Cerebellar nuclear complex (tissue), 1 donor: ENCODE measurements around the gene FLT1.

Experiments
- DNase-seq, 2 experiments: peaks; one replicate each; lab custom pipeline; 2025; lab: John Stamatoyannopoulos, UW

Gene FLT1

GRCh38 chr13:28340272-28340793 lies 154.6 kb downstream of the FLT1 start:
- no peak for DNase-seq

GRCh38 chr13:28339419-28339818 lies 155.5 kb downstream of the FLT1 start:
- no peak for DNase-seq

GRCh38 chr13:28338742-28339141 lies 156.2 kb downstream of the FLT1 start:
- no peak for DNase-seq

- no peak for DNase-seq
These were observed 156.8 kb downstream of the FLT1 start for GRCh38 chr13:28338006-28338574.

GRCh38 chr13:28337166-28338005 lies 157.5 kb downstream of the FLT1 start:
- DNase-seq: no peak

GRCh38 chr13:28336193-28336657 lies 158.7 kb downstream of the FLT1 start:
- DNase-seq: no peak

- no peak for DNase-seq
These were observed 161.6 kb downstream of the FLT1 start for GRCh38 chr13:28333204-28333881.

- DNase-seq: no peak
These were observed 165.4 kb downstream of the FLT1 start for GRCh38 chr13:28329395-28330158.

- DNase-seq: no peak
These were observed 166.7 kb downstream of the FLT1 start for GRCh38 chr13:28328271-28328607.

- DNase-seq: no peak
These were observed 167.3 kb downstream of the FLT1 start for GRCh38 chr13:28327373-28328270.

- no peak for DNase-seq
These were observed 168.9 kb downstream of the FLT1 start for GRCh38 chr13:28326056-28326455.

GRCh38 chr13:28325022-28325421 lies 169.9 kb downstream of the FLT1 start:
- no peak for DNase-seq

- peak in 1 of 2 experiments; percentile 57 for DNase-seq
These were observed 170.6 kb downstream of the FLT1 start for GRCh38 chr13:28324181-28324789.

GRCh38 chr13:28322256-28322905 lies 172.5 kb downstream of the FLT1 start:
- DNase-seq: no peak

GRCh38 chr13:28321756-28322155 lies 173.2 kb downstream of the FLT1 start:
- DNase-seq: no peak

GRCh38 chr13:28320884-28321574 lies 173.9 kb downstream of the FLT1 start:
- no peak for DNase-seq

GRCh38 chr13:28320209-28320608 lies 174.7 kb downstream of the FLT1 start:
- no peak for DNase-seq

GRCh38 chr13:28319528-28319927 lies 175.4 kb downstream of the FLT1 start:
- no peak for DNase-seq

- no peak for DNase-seq
These were observed 176.4 kb downstream of the FLT1 start for GRCh38 chr13:28318496-28318895.
